ENCODE measurements around the gene PRKCB.

PRKCB gene

DNA sequence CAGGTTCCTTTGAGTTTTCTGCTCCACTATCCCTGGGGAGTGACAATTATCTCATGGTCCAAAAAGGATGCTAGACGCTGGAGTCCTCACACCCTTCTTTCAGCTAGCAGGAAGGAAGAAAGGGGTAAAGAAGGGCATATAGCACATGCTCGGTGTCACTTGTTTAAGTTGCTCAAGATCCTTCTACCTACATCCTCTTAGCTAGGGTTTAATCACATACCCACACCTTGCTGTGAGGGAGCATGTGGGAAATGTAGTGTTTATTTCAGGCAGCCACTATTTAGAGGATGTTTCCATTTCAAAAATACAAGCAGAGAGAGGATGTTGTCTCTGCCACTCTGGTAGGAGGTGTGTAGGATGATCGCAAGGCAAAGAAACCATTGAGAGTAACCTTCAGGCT lies 4.5 kb downstream of the PRKCB start:
- Histone ChIP-seq H3K27me3 (ENCODE audit: insufficient read depth, poor library complexity, severe bottlenecking) (no peaks in the 10 kb centered on the region), H3K4me3 (replicated peaks; ENCODE audit: insufficient read depth, low read length) (no peak overlapping the region), H3K27ac (replicated peaks) (no peak overlapping the region)
- TF ChIP-seq GABPA (IDR thresholded peaks at IDR 0.05; ENCODE audit: low read depth) (no peak), SPI1 (IDR thresholded peaks at IDR 0.05; ENCODE audit: borderline replicate concordance, low read depth) (no peak), POLR2AphosphoS5 (IDR thresholded peaks at IDR 0.05; ENCODE audit: low read depth) (no peak)
- TF ChIP-seq, protein P1, sequence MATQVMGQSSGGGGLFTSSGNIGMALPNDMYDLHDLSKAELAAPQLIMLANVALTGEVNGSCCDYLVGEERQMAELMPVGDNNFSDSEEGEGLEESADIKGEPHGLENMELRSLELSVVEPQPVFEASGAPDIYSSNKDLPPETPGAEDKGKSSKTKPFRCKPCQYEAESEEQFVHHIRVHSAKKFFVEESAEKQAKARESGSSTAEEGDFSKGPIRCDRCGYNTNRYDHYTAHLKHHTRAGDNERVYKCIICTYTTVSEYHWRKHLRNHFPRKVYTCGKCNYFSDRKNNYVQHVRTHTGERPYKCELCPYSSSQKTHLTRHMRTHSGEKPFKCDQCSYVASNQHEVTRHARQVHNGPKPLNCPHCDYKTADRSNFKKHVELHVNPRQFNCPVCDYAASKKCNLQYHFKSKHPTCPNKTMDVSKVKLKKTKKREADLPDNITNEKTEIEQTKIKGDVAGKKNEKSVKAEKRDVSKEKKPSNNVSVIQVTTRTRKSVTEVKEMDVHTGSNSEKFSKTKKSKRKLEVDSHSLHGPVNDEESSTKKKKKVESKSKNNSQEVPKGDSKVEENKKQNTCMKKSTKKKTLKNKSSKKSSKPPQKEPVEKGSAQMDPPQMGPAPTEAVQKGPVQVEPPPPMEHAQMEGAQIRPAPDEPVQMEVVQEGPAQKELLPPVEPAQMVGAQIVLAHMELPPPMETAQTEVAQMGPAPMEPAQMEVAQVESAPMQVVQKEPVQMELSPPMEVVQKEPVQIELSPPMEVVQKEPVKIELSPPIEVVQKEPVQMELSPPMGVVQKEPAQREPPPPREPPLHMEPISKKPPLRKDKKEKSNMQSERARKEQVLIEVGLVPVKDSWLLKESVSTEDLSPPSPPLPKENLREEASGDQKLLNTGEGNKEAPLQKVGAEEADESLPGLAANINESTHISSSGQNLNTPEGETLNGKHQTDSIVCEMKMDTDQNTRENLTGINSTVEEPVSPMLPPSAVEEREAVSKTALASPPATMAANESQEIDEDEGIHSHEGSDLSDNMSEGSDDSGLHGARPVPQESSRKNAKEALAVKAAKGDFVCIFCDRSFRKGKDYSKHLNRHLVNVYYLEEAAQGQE (IDR thresholded peaks at IDR 0.05; ENCODE audit: insufficient replicate concordance, low read depth): no peak
- TF ChIP-seq, protein P2, sequence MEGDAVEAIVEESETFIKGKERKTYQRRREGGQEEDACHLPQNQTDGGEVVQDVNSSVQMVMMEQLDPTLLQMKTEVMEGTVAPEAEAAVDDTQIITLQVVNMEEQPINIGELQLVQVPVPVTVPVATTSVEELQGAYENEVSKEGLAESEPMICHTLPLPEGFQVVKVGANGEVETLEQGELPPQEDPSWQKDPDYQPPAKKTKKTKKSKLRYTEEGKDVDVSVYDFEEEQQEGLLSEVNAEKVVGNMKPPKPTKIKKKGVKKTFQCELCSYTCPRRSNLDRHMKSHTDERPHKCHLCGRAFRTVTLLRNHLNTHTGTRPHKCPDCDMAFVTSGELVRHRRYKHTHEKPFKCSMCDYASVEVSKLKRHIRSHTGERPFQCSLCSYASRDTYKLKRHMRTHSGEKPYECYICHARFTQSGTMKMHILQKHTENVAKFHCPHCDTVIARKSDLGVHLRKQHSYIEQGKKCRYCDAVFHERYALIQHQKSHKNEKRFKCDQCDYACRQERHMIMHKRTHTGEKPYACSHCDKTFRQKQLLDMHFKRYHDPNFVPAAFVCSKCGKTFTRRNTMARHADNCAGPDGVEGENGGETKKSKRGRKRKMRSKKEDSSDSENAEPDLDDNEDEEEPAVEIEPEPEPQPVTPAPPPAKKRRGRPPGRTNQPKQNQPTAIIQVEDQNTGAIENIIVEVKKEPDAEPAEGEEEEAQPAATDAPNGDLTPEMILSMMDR (IDR thresholded peaks at IDR 0.05; ENCODE audit: insufficient read depth, low read length): no peak
- no peak for DNase-seq (ENCODE audit: low read depth in 1 of 2, low spot score in 1 of 2)

DNA sequence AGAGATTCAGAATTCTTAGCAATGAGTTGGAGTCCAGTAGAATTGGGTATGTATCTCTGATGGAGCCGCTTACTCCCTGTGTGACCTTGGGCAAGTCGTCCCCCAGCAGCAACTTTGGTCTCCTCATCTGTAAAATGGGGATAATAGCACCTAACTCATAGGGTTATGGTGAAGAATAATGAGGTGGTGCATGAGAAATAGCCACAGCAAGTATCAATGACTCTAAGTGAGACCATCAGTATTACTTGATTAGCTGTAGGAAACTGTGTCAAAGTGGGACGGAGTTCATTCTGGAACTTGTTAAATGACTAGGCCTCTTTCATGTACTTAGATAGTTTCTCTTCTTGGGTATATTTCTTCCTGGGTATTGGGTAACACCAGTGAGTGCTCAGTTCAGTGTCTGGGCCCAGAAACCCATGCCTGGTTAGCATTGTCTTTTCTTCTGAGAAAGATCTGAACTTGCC lies 6.4 kb downstream of the PRKCB start:
- H3K27ac ChIP-seq (replicated peaks): no peak overlapping the region
- no peaks in the 10 kb centered on the region for H3K27me3 ChIP-seq (ENCODE audit: insufficient read depth, poor library complexity, severe bottlenecking)
- no peak for DNase-seq (ENCODE audit: low read depth in 1 of 2, low spot score in 1 of 2)
- no peak overlapping the region for H3K4me3 ChIP-seq (replicated peaks; ENCODE audit: insufficient read depth, low read length)
- TF ChIP-seq, protein P1 (IDR thresholded peaks at IDR 0.05; ENCODE audit: insufficient replicate concordance, low read depth): no peak
- TF ChIP-seq POLR2AphosphoS5 (IDR thresholded peaks at IDR 0.05; ENCODE audit: low read depth) (no peak), SPI1 (IDR thresholded peaks at IDR 0.05; ENCODE audit: borderline replicate concordance, low read depth) (no peak), GABPA (IDR thresholded peaks at IDR 0.05; ENCODE audit: low read depth) (no peak)
- TF ChIP-seq, protein P2 (IDR thresholded peaks at IDR 0.05; ENCODE audit: insufficient read depth, low read length): no peak

DNA sequence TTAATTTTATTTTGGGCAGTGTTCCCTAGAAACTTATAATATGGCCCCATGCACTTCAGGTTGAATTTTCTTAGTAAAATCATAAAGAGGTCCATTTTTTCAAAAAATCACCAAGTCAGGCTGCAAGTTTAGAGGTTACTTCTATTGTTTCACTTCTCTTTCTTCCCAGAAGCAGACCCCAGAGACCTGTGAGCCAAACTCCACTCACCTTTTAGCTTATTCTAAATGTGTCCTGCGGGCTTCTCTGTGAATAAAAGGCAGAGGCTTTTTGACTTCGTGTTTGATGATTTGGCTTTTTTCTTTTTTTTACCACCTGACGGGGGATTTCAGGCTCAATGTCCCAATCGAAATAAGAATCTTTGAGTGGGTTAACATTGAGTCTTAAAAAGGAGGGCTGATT lies 7.4 kb downstream of the PRKCB start:
- Histone ChIP-seq H3K4me3 (replicated peaks; ENCODE audit: insufficient read depth, low read length) (no peak overlapping the region), H3K27me3 (ENCODE audit: insufficient read depth, poor library complexity, severe bottlenecking) (no peaks in the 10 kb centered on the region)
- DNase-seq (ENCODE audit: low read depth in 1 of 2, low spot score in 1 of 2): no peak

More for the DNA sequence above, 7.4 kb downstream of the PRKCB start:
- TF ChIP-seq POLR2AphosphoS5 (IDR thresholded peaks at IDR 0.05; ENCODE audit: low read depth) (no peak), SPI1 (IDR thresholded peaks at IDR 0.05; ENCODE audit: borderline replicate concordance, low read depth) (no peak), GABPA (IDR thresholded peaks at IDR 0.05; ENCODE audit: low read depth) (no peak)
- TF ChIP-seq, protein P2 (IDR thresholded peaks at IDR 0.05; ENCODE audit: insufficient read depth, low read length): no peak
- TF ChIP-seq, protein P1 (IDR thresholded peaks at IDR 0.05; ENCODE audit: insufficient replicate concordance, low read depth): no peak
- no peak overlapping the region for H3K27ac ChIP-seq (replicated peaks)

Data from HL-60 (cell line).